Measurements from ENCODE around the gene ERP27. TPM values are rescaled to one million over a fixed set of nuclear protein-coding genes. Genes with fewer than 3 reads are reported as not detected.

Gene ERP27
- total and polyA plus RNA-seq, 8 donors = 1.1 to 12.3 (median 1.3) TPM; not detected in 1

GRCh38 chr12:14868916-14869506, 69.3 kb downstream of the ERP27 start:
- Histone ChIP-seq H3K9me3 (peaks cover 0 to 10% (median 3%) of the 10 kb centered on the region in 4 donors), H3K27ac (no peak overlapping the region), H3K4me1 (peaks cover 0 to 6% (median 0%) of the 10 kb centered on the region in 4 donors), H3K36me3 (no peaks in the 10 kb centered on the region), H3K4me3 (no peak overlapping the region), H3K27me3 (no peaks in the 10 kb centered on the region)
- TF ChIP-seq EP300 (IDR thresholded peaks at IDR 0.05) (no peak), POLR2AphosphoS5 (IDR thresholded peaks at IDR 0.05) (no peak)
- no peak for DNase-seq
- intact Hi-C loops (cut with DNase I; ENCODE audit: low total_unique reads) = no loop called here
- 89 to 97% (median 93%) methylated on average over 2 to 3 of the region's 3 CpGs for WGBS, 5 donors

Other genes with a start within 250 kb of the ERP27 start
- 10 to 100 TPM in 1 of 5 donors, 1 to 10 TPM in 1, not detected in 3; 2.6 to 31.0 TPM for gene GUCY2C, start 241.9 kb downstream of the ERP27 start, total RNA-seq
- gene GUCY2C, start 241.9 kb downstream of the ERP27 start, polyA plus RNA-seq = under 1 TPM in 2 of 3 donors, not detected in 1; 0.05 to 0.31 TPM
- gene WBP11, start 135.1 kb downstream of the ERP27 start, total RNA-seq = 10 to 100 TPM in 4 of 5 donors, 1 to 10 TPM in 1; 1.4 to 65.9 (median 19.2) TPM
- 10 to 100 TPM; 12.7 to 16.0 (median 13.0) TPM for gene WBP11, start 135.1 kb downstream of the ERP27 start, polyA plus RNA-seq
- gene C12orf60, start 134.9 kb downstream of the ERP27 start, total RNA-seq = 1 to 10 TPM in 3 of 5 donors, not detected in 2; 1.0 to 3.1 (median 1.5) TPM
- gene C12orf60, start 134.9 kb downstream of the ERP27 start, polyA plus RNA-seq = 1 to 10 TPM; 1.1 to 2.4 (median 1.4) TPM
- 1 to 10 TPM in 1 of 5 donors, not detected in 4; 2.4 TPM for gene SMCO3, start 124.4 kb downstream of the ERP27 start, total RNA-seq
- not detected for gene SMCO3, start 124.4 kb downstream of the ERP27 start, polyA plus RNA-seq
- 1 to 10 TPM in 1 of 5 donors, under 1 TPM in 1, not detected in 3; 0.72 to 2.0 TPM for gene ART4, start 95.0 kb downstream of the ERP27 start, total RNA-seq
- 1 to 10 TPM in 1 of 3 donors, under 1 TPM in 1, not detected in 1; 0.03 to 1.7 TPM for gene ART4, start 95.0 kb downstream of the ERP27 start, polyA plus RNA-seq
- gene MGP, start 52.7 kb downstream of the ERP27 start, total RNA-seq = 100 to 1,000 TPM in 4 of 5 donors, 10 to 100 TPM in 1; 67.7 to 362 (median 187) TPM
- gene MGP, start 52.7 kb downstream of the ERP27 start, polyA plus RNA-seq = 10 to 100 TPM; 52.4 to 83.5 (median 66.7) TPM
- 10 to 100 TPM; 13.4 to 74.2 (median 47.0) TPM for gene ARHGDIB, start 23.1 kb upstream of the ERP27 start, total RNA-seq
- gene ARHGDIB, start 23.1 kb upstream of the ERP27 start, polyA plus RNA-seq = 100 to 1,000 TPM in 1 of 3 donors, 10 to 100 TPM in 2; 82.2 to 127 (median 95.2) TPM
- gene PDE6H, start 34.5 kb upstream of the ERP27 start, total RNA-seq = not detected
- not detected for gene PDE6H, start 34.5 kb upstream of the ERP27 start, polyA plus RNA-seq

Measured in stomach (tissue), 9 donors.